NOMO-1 treated with DMSO at 0.1 percent for 48 hours (cell line): ENCODE measurements around the gene CFAP299.
A peak's percentile ranks its signal among the peaks of the same experiment; 100 is the strongest.

ENCODE experiments used
- DNase-seq: peaks from one replicate; lab custom pipeline; 2025; ENCODE audit not compliant: unreplicated experiment; lab: John Stamatoyannopoulos, UW

Gene CFAP299

DNA sequence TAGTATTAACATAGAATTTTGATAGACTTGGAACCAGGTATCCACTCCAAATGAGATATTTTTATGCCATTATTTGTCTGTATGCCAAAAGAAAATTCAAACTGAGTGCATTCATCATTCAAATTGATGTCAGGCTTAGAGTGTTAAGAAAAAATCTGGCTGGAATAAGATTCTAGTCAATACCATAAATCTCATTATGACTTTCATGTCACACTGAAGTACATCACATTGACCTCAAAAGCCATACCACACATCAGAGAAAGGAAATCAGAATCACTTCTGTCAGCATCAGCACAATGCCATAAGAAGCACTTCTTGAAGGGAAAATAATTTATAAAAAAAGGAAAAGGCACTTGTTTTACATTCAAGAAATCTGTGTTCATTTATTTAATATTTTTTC is 575.9 kb downstream of the CFAP299 start:
- no peak for DNase-seq

DNA sequence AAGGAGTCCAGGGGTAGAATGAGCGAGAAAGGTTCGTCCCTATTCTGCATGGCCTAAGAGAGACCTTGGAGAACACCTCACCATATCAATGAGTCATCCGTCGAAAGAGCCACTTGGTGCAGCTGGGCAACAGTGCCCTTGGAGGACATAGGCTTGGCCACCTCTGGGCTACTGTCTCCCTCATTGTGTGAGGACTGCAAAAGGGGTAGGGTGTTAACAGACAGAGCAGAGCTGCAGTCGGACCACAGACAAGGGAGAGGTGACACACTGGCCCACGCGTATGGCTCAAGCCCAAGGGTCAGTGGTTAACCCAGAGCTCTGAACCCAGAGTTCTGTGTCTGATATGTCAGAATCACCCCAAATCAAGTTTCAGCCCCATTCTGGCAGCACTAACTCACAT is 576.8 kb downstream of the CFAP299 start:
- no peak for DNase-seq

DNA sequence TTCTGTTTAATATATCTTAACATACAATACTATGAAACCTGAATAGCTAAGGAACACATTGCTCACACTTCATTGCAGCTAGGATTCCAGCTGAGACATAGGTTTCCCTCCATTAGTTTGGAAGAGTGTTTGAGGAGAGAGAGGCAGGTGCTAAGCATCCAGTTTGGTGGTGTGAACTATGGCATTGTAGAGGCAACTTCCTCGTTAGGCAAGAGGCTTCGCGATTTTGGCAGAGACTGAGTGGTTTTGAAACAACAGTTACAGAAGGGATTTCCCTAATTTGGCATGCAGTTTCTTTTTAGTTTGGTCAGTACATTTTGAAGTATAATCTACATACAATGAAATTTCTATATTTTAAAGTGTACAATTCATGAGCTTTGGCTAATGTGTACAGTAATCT is 577.9 kb downstream of the CFAP299 start:
- DNase-seq, result no peak

DNA sequence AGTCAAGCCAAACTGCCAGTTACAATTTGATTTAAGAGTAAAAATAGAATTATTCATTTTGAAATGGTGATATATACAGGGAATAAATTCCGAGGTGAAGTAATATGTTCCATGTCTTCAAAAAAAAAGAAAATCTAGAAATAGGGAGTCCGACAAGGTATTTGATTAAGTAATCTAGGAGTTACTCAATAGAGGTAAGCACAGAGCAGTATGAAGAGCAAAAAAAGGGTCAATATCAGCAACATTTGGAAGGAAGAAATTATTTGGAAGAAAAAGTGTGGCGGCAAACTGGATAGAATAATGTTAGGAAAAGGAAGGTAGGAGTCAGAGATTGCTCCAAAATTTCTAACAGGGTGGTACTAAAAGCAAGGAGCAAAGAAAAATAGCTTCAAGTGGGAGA is 581.2 kb downstream of the CFAP299 start:
- DNase-seq, result no peak

- no peak for DNase-seq
Observed at GRCh38 chr4:80918004-80918403, 582.5 kb downstream of the CFAP299 start.

- no peak for DNase-seq
Observed at GRCh38 chr4:80921441-80921840, 585.9 kb downstream of the CFAP299 start.

GRCh38 chr4:80922941-80923340 is 587.4 kb downstream of the CFAP299 start:
- no peak for DNase-seq

DNA sequence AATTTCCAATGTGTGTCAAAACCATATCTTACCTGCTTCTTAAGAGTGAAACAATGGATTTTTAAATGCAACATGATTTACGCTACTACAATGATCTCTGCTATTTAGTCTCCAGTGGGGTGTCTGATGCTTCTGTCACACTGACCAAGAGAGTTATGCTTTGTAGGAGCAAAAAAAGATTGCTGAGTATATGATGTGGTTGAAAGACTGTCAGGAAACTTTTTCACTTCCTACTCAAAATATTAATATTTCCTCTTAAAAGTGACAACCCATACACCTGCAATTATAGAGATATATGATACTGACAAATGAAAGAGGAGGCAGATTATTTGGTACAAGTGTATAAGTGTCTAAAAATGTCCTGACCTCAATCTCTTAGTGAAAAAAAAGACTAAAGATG is 589.8 kb downstream of the CFAP299 start:
- DNase-seq, result no peak

GRCh38 chr4:80926446-80926845 is 590.9 kb downstream of the CFAP299 start:
- no peak for DNase-seq

DNA sequence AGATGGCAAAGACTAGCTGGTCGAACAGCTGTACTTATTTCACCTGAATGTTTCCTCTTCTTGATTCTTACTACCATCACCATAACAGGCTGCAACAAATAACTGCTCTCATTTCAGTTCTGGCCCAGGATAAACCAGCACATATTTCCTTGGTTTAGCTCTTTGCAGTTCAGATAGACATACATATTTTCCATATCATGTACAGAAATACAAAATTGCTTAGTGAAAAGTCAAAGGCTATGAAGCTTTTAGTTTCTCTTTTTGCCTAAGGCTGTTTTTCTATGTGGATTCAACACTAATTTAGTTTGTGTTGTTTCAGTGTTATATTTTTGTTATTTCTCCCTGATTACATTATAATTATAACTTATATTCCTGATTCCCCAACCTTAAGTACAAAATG is 591.4 kb downstream of the CFAP299 start:
- DNase-seq, result no peak

DNA sequence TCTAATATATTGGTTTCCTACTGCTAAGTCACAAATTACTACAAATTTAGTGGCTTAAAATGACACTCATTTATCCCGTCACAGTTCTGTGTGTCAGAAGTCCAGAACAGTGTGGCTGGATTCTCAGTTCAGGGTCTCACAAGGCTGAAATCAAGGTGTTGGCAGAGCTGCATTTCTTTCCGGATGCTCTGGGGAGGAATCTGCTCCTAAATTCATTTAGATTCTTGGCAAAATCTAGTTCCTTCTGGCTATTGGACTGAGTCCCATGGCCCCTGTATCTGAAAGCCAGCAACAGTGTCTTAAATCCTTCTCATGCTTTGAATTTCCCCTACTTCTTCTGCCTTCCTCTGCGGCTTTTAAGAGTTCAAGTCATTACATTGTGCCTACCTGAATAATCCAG is 591.9 kb downstream of the CFAP299 start:
- no peak for DNase-seq

GRCh38 chr4:80931631-80932081 is 596.1 kb downstream of the CFAP299 start:
- DNase-seq, result no peak

DNA sequence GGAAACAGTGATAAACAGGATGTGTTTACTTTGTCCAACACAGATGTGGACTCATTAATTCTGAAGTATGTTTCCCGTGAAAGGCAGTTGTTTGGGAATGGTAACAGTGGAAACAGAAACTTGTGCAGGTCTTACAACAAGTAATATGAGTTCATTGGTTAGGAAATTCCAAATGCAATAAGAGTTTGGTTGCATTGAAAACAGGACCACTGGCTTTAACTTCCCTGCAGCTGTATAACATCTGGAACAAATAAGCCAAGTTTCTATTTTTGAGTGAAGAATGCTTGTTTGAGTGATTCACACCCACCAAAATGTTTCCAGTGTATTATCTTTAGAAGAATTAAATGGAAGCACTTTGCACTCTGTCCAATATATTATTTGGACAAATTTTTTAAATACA is 612.6 kb downstream of the CFAP299 start:
- no peak for DNase-seq

DNA sequence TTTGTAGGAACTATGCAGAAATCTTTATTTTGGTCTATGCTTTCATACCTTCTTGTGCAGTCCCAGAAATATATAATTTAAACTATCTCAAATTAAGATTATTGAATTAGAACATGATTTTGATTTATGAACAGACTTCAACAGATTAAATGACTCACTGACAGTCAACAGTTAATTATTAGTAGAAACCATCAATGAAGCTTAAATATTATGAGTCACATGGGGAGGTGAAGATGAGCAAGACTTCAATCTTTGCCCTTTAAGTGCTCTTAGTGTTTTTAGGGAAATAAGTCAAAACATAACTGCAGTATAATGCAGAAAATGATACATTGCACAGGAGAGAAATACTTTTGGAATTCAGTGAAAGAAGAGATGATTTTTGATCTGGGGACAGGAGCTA is 613.5 kb downstream of the CFAP299 start:
- no peak for DNase-seq

GRCh38 chr4:80956421-80956820 is 620.9 kb downstream of the CFAP299 start:
- no peak for DNase-seq

DNA sequence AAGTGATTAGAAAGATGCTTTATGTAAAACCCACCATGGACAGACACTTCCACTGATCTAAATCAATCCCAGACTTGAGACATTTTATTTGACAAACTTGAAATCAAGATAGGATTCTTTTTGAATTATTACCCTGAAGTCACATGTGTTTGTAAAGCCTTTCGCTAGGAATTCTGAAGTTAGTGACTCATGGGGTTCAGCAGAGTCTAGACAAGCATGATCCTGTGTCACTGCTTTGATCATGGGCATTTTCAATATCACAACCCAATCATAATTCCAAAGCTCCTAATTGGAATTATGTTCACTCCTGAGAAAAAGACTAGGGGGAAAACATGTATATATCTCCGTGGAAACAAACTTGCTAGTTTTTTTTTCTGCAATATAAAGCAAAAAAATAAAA is 627.5 kb downstream of the CFAP299 start:
- no peak for DNase-seq

GRCh38 chr4:80967346-80967745 is 631.8 kb downstream of the CFAP299 start:
- no peak for DNase-seq

- DNase-seq, result no peak
Observed at GRCh38 chr4:80980239-80980638, 644.7 kb downstream of the CFAP299 start.

- no peak for DNase-seq
Observed at GRCh38 chr4:80986011-80986410, 650.5 kb downstream of the CFAP299 start.

GRCh38 chr4:80989921-80990544 is 654.5 kb downstream of the CFAP299 start:
- DNase-seq, result peak; percentile 21

DNA sequence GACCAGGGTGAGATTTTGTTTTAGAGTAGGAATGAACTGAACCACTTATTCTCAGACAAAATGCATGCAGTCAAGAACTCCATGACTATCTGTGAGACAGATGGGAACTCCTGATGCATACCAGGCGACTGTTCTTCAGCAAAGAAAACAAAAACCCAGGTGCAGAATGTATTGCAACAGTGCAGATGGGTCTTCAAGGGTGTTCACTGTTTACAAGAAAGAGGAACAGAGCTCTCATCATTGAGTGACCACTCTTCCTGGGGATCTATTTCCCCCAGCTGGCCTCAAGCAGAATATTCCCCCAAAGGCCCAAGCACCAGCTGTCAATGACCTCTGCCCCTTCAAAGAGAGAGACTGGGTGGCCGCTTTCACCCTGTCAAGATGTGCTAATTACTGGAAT is 655.3 kb downstream of the CFAP299 start:
- no peak for DNase-seq

DNA sequence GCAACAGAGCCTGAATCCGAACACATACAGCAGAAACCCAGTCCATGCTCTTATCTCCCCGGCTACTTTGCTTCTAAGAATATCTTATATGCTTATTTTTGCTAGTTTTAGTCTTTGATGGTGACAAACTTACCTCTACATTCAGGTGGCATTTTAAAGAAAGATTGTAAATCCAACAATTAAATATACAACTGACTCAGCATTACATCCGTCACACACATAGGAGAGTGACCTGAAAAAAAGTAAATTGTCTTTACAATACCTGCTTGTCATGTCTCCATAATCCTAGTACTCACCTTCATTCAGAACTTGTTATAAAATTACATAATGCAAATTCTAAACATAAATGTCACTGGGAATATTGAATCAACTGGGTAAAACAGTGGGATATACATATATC is 664.4 kb downstream of the CFAP299 start:
- DNase-seq, result no peak

GRCh38 chr4:81003597-81004111 is 668.1 kb downstream of the CFAP299 start:
- no peak for DNase-seq
